Stimulated activated CD4-positive, alpha-beta T cell treated with anti-CD3 and anti-CD28 coated beads, Interleukin-4, amount 100 ng/mL, for 4 hours (primary cell): ENCODE data around the gene SCD5.

Experiments
- DNase-seq, 2 experiments: peaks; one replicate each; pipeline ENCODE4 v3.0.0-alpha.2; 2020

The SCD5 gene

DNA sequence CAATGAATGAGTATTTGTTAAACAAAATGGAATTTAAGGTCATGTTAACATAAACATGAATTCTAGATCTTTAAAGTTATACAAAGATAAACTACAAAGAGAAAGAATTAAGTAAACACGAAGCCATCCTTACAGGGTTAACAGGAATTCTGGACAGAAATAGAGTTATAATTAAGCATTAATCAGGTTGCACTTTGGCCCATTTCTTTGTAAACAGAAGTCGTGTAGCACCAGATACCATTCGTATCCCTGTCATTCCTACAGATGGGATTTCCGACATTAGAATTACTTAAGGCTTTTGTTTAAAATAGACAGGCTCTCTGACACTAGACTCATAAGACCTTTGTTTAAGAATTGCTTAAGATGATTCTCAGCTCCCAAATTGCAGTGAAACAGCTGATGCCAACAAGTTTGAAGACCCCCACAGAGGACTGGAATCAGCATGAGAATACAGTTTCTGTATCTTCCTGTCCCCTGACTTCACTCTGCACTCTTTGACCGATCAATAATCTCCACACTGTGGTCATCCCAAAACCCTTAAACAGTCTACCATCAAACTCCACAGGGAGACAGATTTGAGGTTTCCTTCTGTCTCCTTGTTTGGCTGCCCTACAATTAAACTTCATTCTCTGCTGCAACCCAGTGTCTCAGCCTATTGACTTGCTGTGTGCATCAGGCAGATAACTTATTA is 214.6 kb downstream of the SCD5 start:
- no peak for DNase-seq

DNA sequence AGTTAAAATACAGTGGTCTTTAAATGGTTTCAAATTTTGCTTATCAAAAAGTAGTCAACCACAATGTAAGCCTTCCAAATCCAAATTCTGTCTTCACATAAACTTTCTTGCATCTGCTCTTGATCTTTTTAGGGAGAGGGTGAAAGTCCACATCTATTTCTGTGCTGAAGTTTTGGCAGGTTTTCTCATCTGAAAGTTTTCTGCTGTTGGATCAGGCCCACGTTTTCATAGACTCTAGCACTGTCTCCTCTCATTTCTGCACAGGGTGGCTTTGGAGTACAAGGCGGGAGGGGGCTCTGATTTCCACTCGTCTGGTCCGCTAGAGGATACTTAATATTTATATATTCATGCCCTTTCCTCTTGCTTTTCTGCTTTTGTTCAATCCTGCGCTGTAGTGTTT is 218.7 kb downstream of the SCD5 start:
- no peak for DNase-seq
